Cardiac fibroblast (primary cell): ENCODE data around the gene SCN4B.

ENCODE experiments used
- DNase-seq, 2 donors: peaks; one replicate each; pipeline versions ENCODE4 v3.0.0 to v3.0.0-alpha.2; 2010; ENCODE audit warnings: low read depth in 2 of 2
- H3K4me3 ChIP-seq, 2 donors: replicated peaks in 1 of 2; 1 replicate in 1 of 2; 2 replicates in 1 of 2; pipeline ENCODE4 v1.5.1; 2011; ENCODE audit warnings: low read depth in 2 of 2, low read length in 2 of 2, mild to moderate bottlenecking in 2 of 2, moderate library complexity in 1 of 2
- CTCF ChIP-seq: IDR thresholded peaks from one replicate; pipeline ENCODE4 v1.5.1; 2011; ENCODE audit warnings: low read depth, mild to moderate bottlenecking, low read length, inconsistent platforms

SCN4B gene

GRCh38 chr11:118138839-118139420, 13.7 kb downstream of the SCN4B start:
- no peak for DNase-seq
- no peak for TF ChIP-seq CTCF
- H3K4me3 ChIP-seq: no peak overlapping the region

GRCh38 chr11:118136801-118137200, 15.8 kb downstream of the SCN4B start:
- no peak for DNase-seq
- no peak for TF ChIP-seq CTCF

GRCh38 chr11:118136341-118136740, 16.3 kb downstream of the SCN4B start:
- DNase-seq: no peak
- TF ChIP-seq CTCF: no peak
- H3K4me3 ChIP-seq: no peak overlapping the region

More at GRCh38 chr11:118136801-118137200, 15.8 kb downstream of the SCN4B start:
- H3K4me3 ChIP-seq: no peak overlapping the region

- TF ChIP-seq CTCF: no peak
- no peak for DNase-seq
- no peak overlapping the region for H3K4me3 ChIP-seq
Measured at GRCh38 chr11:118135796-118136165, 16.8 kb downstream of the SCN4B start.

GRCh38 chr11:118135051-118135795, 17.4 kb downstream of the SCN4B start:
- TF ChIP-seq CTCF: no peak
- DNase-seq: no peak
- no peak overlapping the region for H3K4me3 ChIP-seq

- no peak for DNase-seq
- no peak for TF ChIP-seq CTCF
- no peak overlapping the region for H3K4me3 ChIP-seq
Measured at GRCh38 chr11:118133816-118134215, 18.8 kb downstream of the SCN4B start.
